ENCODE data around the gene CDKN2B-AS1. TPM values are rescaled to one million over a fixed set of nuclear protein-coding genes. Genes with fewer than 3 reads are reported as not detected.

CDKN2B-AS1 gene
- total RNA-seq (2016; rRNA removed; fragmentation: Illumina TruSeq; extraction: Trizol), result 0.64 and 0.77 TPM in 2 replicates
- total RNA-seq (2016; cell fraction: cytosol; rRNA removed; fragmentation: Illumina TruSeq; extraction: Trizol; ENCODE audit: low read depth), result 0.35 TPM in 1 of 2 replicates, not detected in the other
- 0.31 and 0.78 TPM in 2 replicates for total RNA-seq (2016; cell fraction: insoluble cytoplasmic fraction; rRNA removed; fragmentation: Illumina TruSeq; extraction: Trizol)
- 0.31 and 0.76 TPM in 2 replicates for total RNA-seq (2016; cell fraction: membrane; rRNA removed; fragmentation: Illumina TruSeq; extraction: Trizol)
- 1.1 TPM in 1 of 2 replicates, not detected in the other for total RNA-seq (2016; cell fraction: nucleus; rRNA removed; fragmentation: Illumina TruSeq; extraction: Trizol)
- 1.8 and 2.3 TPM in 2 replicates for polyA plus RNA-seq (2011; rRNA removed)
- polyA plus RNA-seq (2011; cell fraction: cytosol; rRNA removed), result 0.78 and 1.1 TPM in 2 replicates
- polyA plus RNA-seq (2011; cell fraction: nucleus; rRNA removed), result 1.3 and 1.6 TPM in 2 replicates
- 0.27 TPM in 1 of 2 replicates, not detected in the other for polyA plus RNA-seq (2012)
- 0.35 and 0.36 TPM in 2 replicates for polyA plus RNA-seq (2016; cell fraction: cytosol; fragmentation: Illumina TruSeq; extraction: Trizol; ENCODE audit: low read depth)
- polyA plus RNA-seq (2016; cell fraction: insoluble cytoplasmic fraction; fragmentation: Illumina TruSeq; extraction: Trizol; ENCODE audit: low read depth), result 0.41 and 0.54 TPM in 2 replicates
- 0.39 and 0.51 TPM in 2 replicates for polyA plus RNA-seq (2016; cell fraction: membrane; fragmentation: Illumina TruSeq; extraction: Trizol; ENCODE audit: low read depth)
- 0.47 and 1.1 TPM in 2 replicates for polyA plus RNA-seq (2016; cell fraction: nucleus; fragmentation: Illumina TruSeq; extraction: Trizol; ENCODE audit: insufficient read depth, low read depth)
- polyA minus RNA-seq (2011; rRNA and poly(A)+ RNA removed; ENCODE audit: low replicate concordance), result 12.7 TPM in 1 of 2 replicates, not detected in the other
- not detected in 2 replicates for polyA minus RNA-seq (2011; cell fraction: cytosol; rRNA and poly(A)+ RNA removed)
- polyA minus RNA-seq (2011; cell fraction: nucleus; rRNA and poly(A)+ RNA removed), result 2.1 and 2.7 TPM in 2 replicates
- Bru-seq, nascent RNA, result percentile 15 among the genes with signal in this experiment
- percentile 8 among the genes with signal in this experiment for BruChase-seq, experiment 1, labeled RNA remaining after a 6-hour chase
- percentile 14 among the genes with signal in this experiment for BruChase-seq, experiment 2, labeled RNA remaining after a 2-hour chase
- long read RNA-seq, experiment 1, partial matches to known transcripts, result 0 of 1 reads
- long read RNA-seq, experiment 1, other reads (novel, unspliced or antisense), result 1 of 1 reads
- long read RNA-seq, experiment 2, result 0 reads

- CTCF ChIA-PET (ENCODE audit: low intra/inter-chr PET ratio, low total read pairs), result interaction anchor here (1.8 kb wide), 1 partner anchor 181 kb away, joined by 7 read pairs; no protein-coding TSS in a partner anchor
- H3K36me3 ChIP-seq (replicated peaks in 1 of 2; ENCODE audit: control insufficient read depth in 1 of 2, insufficient read depth in 2 of 2, low read length in 2 of 2), result no peaks in the 10 kb centered on the region
- H4K20me1 ChIP-seq (ENCODE audit: insufficient read depth, low read length), result no peaks in the 10 kb centered on the region
- no peaks in the 10 kb centered on the region for H3K79me2 ChIP-seq (ENCODE audit: insufficient read depth, low read length)
- H3K27me3 ChIP-seq (ENCODE audit: control insufficient read depth in 1 of 2, insufficient read depth in 2 of 2, low read length in 2 of 2), result peaks cover 0 to 17% of the 10 kb centered on the region in 2 experiments; a peak in 1 of 5 replicates
- FAIRE-seq, result no peak
- ATAC-seq, result peak; percentile 80
- no peak within 1 kb of the TSS for H3K9ac ChIP-seq (ENCODE audit: insufficient read depth, low read depth, low read length)
- POLR2A ChIA-PET, result interaction anchor here (1.4 kb wide), 1 partner anchor 14 kb away, joined by 4 read pairs; the partner anchor contains the start of gene CDKN2B
- H3K9me3 ChIP-seq (ENCODE audit: low read length), result no peaks in the 10 kb centered on the region
- H2AFZ ChIP-seq (ENCODE audit: low read length), result no peak within 1 kb of the TSS
- no peak for DNase-seq (ENCODE audit: low spot score)
- intact Hi-C loops (cut with micrococcal nuclease; ENCODE audit: unreplicated experiment) (no loop called here), in situ Hi-C loops (cut with HindIII; ENCODE audit: extremely low pct_ligation_motif_present, low pct_unique_long_range_greater_than_20kb) (loop anchor here (10.0 kb wide), 1 partner anchor 240 kb away; no protein-coding TSS in a partner anchor)
- no peak within 1 kb of the TSS for H3K27ac ChIP-seq (ENCODE audit: extremely low read length, insufficient read depth, low read length)
- peak within 1 kb of the TSS; percentile 60 to 82 (median 77) for H3K4me3 ChIP-seq (replicated peaks in 1 of 3; ENCODE audit: insufficient read depth in 1 of 3, low read depth in 2 of 3, low read length in 3 of 3)
- under 1% methylated on average over 14 of the region's 43 CpGs for WGBS (ENCODE audit: low lambda C conversion rate)
- no TSS peak for BruUV-seq (replicated peaks)
- peak within 1 kb of the TSS; percentile 96 for H3K4me2 ChIP-seq (ENCODE audit: low read depth, low read length)
- H3K4me1 ChIP-seq (ENCODE audit: insufficient read depth, low read length), result peaks cover 9% of the 10 kb centered on the region
- TF ChIP-seq JUNB (CRISPR knock-in tag; IDR thresholded peaks at IDR 0.05; ENCODE audit: borderline replicate concordance), result no peak
- no peak for TF ChIP-seq RBAK (CRISPR knock-in tag; IDR thresholded peaks at IDR 0.05)
- no peak for TF ChIP-seq NFIC (IDR thresholded peaks at IDR 0.05; ENCODE audit: low read length)
- TF ChIP-seq RAD51 (IDR thresholded peaks at IDR 0.05; ENCODE audit: borderline replicate concordance), result no peak
- TF ChIP-seq FOXC1 (CRISPR knock-in tag; IDR thresholded peaks at IDR 0.05; ENCODE audit: borderline replicate concordance), result no peak
- 0 out of 2 replicates have a peak, but pooled peaks have one; percentile 34 for TF ChIP-seq ZNF256 (CRISPR knock-in tag; conservative IDR thresholded peaks at IDR 0.05)
- no peak for TF ChIP-seq CEBPG (CRISPR knock-in tag; IDR thresholded peaks at IDR 0.05)
- no peak for TF ChIP-seq ZNF441 (CRISPR knock-in tag; IDR thresholded peaks at IDR 0.05; ENCODE audit: borderline replicate concordance)
- peak; percentile 47 for TF ChIP-seq HNRNPK (IDR thresholded peaks at IDR 0.05; ENCODE audit: low read depth, low read length, poor library complexity, severe bottlenecking)
- TF ChIP-seq KDM2A (CRISPR knock-in tag; IDR thresholded peaks at IDR 0.05; ENCODE audit: borderline replicate concordance, low read depth), result 0 out of 2 replicates have a peak, but pooled peaks have one; percentile 22
- no peak for TF ChIP-seq HNF4A (CRISPR knock-in tag; IDR thresholded peaks at IDR 0.05)
- TF ChIP-seq BHLHE40 (IDR thresholded peaks at IDR 0.05; ENCODE audit: low read length), result no peak
- TF ChIP-seq, protein P1, sequence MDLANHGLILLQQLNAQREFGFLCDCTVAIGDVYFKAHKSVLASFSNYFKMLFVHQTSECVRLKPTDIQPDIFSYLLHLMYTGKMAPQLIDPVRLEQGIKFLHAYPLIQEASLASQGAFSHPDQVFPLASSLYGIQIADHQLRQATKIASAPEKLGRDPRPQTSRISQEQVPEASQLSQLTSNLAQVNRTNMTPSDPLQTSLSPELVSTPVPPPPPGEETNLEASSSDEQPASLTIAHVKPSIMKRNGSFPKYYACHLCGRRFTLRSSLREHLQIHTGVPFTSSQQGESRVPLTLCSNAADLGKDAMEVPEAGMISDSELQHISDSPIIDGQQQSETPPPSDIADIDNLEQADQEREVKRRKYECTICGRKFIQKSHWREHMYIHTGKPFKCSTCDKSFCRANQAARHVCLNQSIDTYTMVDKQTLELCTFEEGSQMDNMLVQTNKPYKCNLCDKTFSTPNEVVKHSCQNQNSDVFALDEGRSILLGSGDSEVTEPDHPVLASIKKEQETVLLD (CRISPR knock-in tag; IDR thresholded peaks at IDR 0.05; ENCODE audit: low read depth), result no peak
- TF ChIP-seq ZNF709 (CRISPR knock-in tag; IDR thresholded peaks at IDR 0.05), result no peak
- no peak for TF ChIP-seq NONO (IDR thresholded peaks at IDR 0.05)
- 0 out of 2 replicates have a peak, but pooled peaks have one; percentile 21 for TF ChIP-seq NONO (CRISPR knock-in tag; conservative IDR thresholded peaks at IDR 0.05)
- TF ChIP-seq ZFP62 (CRISPR knock-in tag; IDR thresholded peaks at IDR 0.05), result no peak
- TF ChIP-seq HDAC2 (CRISPR knock-in tag; IDR thresholded peaks at IDR 0.05), result no peak
- TF ChIP-seq RBM39 (IDR thresholded peaks at IDR 0.05; ENCODE audit: low read depth, low read length, poor library complexity, severe bottlenecking), result no peak
- no peak for TF ChIP-seq RELA (CRISPR knock-in tag; IDR thresholded peaks at IDR 0.05)
These were observed at the start of gene CDKN2B-AS1 for GRCh38 chr9:21994556-21995005. CDKN2B-AS1 (plus strand) TSS chr9:21994791.

Measured in HepG2 (cell line).